ENCODE measurements around the gene COPS2. TPM values are rescaled to one million over a fixed set of nuclear protein-coding genes. Genes with fewer than 3 reads are reported as not detected.

Gene COPS2
- polyA plus RNA-seq, 1 donor (not counting 4 experiments of a cell fraction or from before 2014, with no cell fraction given), result 114 TPM

- no peaks in the 10 kb centered on the region for H3K27me3 ChIP-seq (ENCODE audit: control insufficient read depth, extremely low read depth, insufficient read depth, low read length)
- H3K4me1 ChIP-seq (ENCODE audit: control insufficient read depth, extremely low read depth, insufficient read depth, low read length), result no peaks in the 10 kb centered on the region
- dilution Hi-C loops (cut with MboI; ENCODE audit: extremely low pct_ligation_motif_present, low sequenced_read_pairs), result no loop called here
- no peaks in the 10 kb centered on the region for H3K36me3 ChIP-seq (ENCODE audit: control insufficient read depth in 2 of 2, extremely low read depth in 1 of 2, insufficient read depth in 2 of 2, low read length in 2 of 2)
- peaks cover 14% of the 10 kb centered on the region for H3K79me2 ChIP-seq (ENCODE audit: control insufficient read depth, insufficient read depth, low read length)
- no peaks in the 10 kb centered on the region for H4K20me1 ChIP-seq (ENCODE audit: control insufficient read depth, extremely low read depth, insufficient read depth, low read length)
- H3K4me3 ChIP-seq (ENCODE audit: control insufficient read depth in 2 of 3, extremely low read depth in 1 of 3, insufficient read depth in 2 of 3, low read depth in 1 of 3, low read length in 3 of 3), result no peak overlapping the region
- no peaks in the 10 kb centered on the region for H3K9me1 ChIP-seq (ENCODE audit: control insufficient read depth, extremely low read depth, insufficient read depth, low read length)
- H2AFZ ChIP-seq (ENCODE audit: control insufficient read depth, low read length), result no peak overlapping the region
- no peak overlapping the region for H3K9ac ChIP-seq (ENCODE audit: control insufficient read depth, extremely low read depth, insufficient read depth, low read length)
- H3K9me3 ChIP-seq (ENCODE audit: control insufficient read depth, low read depth, low read length), result no peaks in the 10 kb centered on the region
- TF ChIP-seq CTCF (optimal IDR thresholded peaks at IDR 0.05 in 1 of 3, IDR thresholded peaks at IDR 0.05 in 1 of 3, conservative IDR thresholded peaks at IDR 0.05 in 1 of 3; ENCODE audit: extremely low read depth in 1 of 3, insufficient read depth in 2 of 3, low read length in 3 of 3) (no peak), EZH2 (IDR thresholded peaks at IDR 0.05; ENCODE audit: low read length) (no peak)
- no peak overlapping the region for H3K4me2 ChIP-seq (ENCODE audit: control insufficient read depth, extremely low read depth, insufficient read depth, low read depth, low read length)
- FAIRE-seq (no peak), DNase-seq (ENCODE audit: low read depth, low spot score) (no peak)
- H3K27ac ChIP-seq (ENCODE audit: control insufficient read depth, insufficient read depth, low read length), result no peak overlapping the region
Observed at GRCh38 chr15:49189631-49190030, 34.2 kb upstream of the COPS2 start.

DNA sequence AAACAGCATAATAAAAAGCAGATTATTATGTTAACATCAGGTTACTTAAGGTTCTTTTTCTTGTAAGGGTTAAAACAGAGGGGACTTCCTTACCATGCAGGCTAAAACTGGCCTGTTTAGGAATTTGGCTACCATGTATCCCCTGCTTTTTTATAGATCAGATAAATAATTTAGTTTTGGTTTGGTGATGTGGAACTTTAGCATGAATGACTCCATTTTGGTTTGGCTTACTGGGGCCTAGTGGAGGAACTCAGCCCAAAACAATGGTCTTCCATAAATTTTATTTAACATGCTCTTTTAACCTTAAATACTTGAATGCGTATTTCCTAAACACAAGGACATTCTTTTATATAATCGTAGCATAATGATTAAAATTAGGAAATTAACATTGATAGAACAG lies 33.5 kb upstream of the COPS2 start:
- DNase-seq (ENCODE audit: low read depth, low spot score) (no peak), FAIRE-seq (no peak)
- no peaks in the 10 kb centered on the region for H3K27me3 ChIP-seq (ENCODE audit: control insufficient read depth, extremely low read depth, insufficient read depth, low read length)
- H3K36me3 ChIP-seq (ENCODE audit: control insufficient read depth in 2 of 2, extremely low read depth in 1 of 2, insufficient read depth in 2 of 2, low read length in 2 of 2), result no peaks in the 10 kb centered on the region
- no peaks in the 10 kb centered on the region for H4K20me1 ChIP-seq (ENCODE audit: control insufficient read depth, extremely low read depth, insufficient read depth, low read length)
- H3K4me1 ChIP-seq (ENCODE audit: control insufficient read depth, extremely low read depth, insufficient read depth, low read length), result no peaks in the 10 kb centered on the region
- H3K9ac ChIP-seq (ENCODE audit: control insufficient read depth, extremely low read depth, insufficient read depth, low read length), result no peak overlapping the region
- no peaks in the 10 kb centered on the region for H3K9me1 ChIP-seq (ENCODE audit: control insufficient read depth, extremely low read depth, insufficient read depth, low read length)
- H2AFZ ChIP-seq (ENCODE audit: control insufficient read depth, low read length), result no peak overlapping the region
- dilution Hi-C loops (cut with MboI; ENCODE audit: extremely low pct_ligation_motif_present, low sequenced_read_pairs), result no loop called here
- H3K4me2 ChIP-seq (ENCODE audit: control insufficient read depth, extremely low read depth, insufficient read depth, low read depth, low read length), result no peak overlapping the region
- H3K4me3 ChIP-seq (ENCODE audit: control insufficient read depth in 2 of 3, extremely low read depth in 1 of 3, insufficient read depth in 2 of 3, low read depth in 1 of 3, low read length in 3 of 3), result no peak overlapping the region
- H3K79me2 ChIP-seq (ENCODE audit: control insufficient read depth, insufficient read depth, low read length), result peaks cover 14% of the 10 kb centered on the region
- no peak overlapping the region for H3K27ac ChIP-seq (ENCODE audit: control insufficient read depth, insufficient read depth, low read length)
- TF ChIP-seq EZH2 (IDR thresholded peaks at IDR 0.05; ENCODE audit: low read length), result no peak
- TF ChIP-seq CTCF (optimal IDR thresholded peaks at IDR 0.05 in 1 of 3, IDR thresholded peaks at IDR 0.05 in 1 of 3, conservative IDR thresholded peaks at IDR 0.05 in 1 of 3; ENCODE audit: extremely low read depth in 1 of 3, insufficient read depth in 2 of 3, low read length in 3 of 3), result no peak
- H3K9me3 ChIP-seq (ENCODE audit: control insufficient read depth, low read depth, low read length), result no peaks in the 10 kb centered on the region

Data from keratinocyte (primary cell).